ENCODE results near the gene MPPED1. TPM values are rescaled to one million over a fixed set of nuclear protein-coding genes. Genes with fewer than 3 reads are reported as not detected.
A peak's percentile ranks its signal among the peaks of the same experiment; 100 is the strongest.

Gene MPPED1
- total and polyA plus RNA-seq, 2 of the 13 experiments (the other 11 are each of a cell fraction or from before 2014, with no cell fraction given) = 0.77 TPM; not detected in 1

DNA sequence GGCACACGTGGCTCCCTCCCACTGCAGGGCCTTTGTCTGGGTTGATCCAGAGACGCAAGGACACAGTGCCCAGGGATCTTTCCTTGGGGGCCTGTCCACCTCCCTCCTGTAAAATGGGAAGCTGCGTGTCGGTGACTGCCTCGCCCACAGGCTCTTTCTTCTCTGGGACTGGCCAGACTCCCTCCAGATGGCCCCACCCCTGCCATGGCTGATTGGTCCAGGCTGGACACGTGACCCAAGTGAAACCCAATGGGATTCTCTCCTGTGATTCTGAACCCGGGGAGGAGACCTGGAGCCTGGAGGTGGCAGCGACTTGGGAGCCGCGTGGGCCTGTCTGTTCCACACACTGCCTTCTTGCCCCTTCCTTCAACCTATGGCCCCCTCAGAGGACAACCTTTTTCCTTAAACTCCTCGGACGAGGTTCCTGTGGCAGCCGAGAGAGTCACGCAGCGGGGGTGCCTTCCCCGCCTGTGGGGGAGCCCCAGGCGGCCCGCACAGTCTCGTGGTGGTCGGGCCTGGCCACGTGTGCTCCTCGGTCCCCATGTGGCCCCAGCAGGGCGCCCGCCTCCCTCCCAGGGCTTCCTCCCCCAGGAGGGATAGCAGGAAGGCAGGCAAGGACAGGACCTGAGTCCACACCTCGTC lies 12.4 kb upstream of the MPPED1 start (continued):
- TF ChIP-seq, protein P1, sequence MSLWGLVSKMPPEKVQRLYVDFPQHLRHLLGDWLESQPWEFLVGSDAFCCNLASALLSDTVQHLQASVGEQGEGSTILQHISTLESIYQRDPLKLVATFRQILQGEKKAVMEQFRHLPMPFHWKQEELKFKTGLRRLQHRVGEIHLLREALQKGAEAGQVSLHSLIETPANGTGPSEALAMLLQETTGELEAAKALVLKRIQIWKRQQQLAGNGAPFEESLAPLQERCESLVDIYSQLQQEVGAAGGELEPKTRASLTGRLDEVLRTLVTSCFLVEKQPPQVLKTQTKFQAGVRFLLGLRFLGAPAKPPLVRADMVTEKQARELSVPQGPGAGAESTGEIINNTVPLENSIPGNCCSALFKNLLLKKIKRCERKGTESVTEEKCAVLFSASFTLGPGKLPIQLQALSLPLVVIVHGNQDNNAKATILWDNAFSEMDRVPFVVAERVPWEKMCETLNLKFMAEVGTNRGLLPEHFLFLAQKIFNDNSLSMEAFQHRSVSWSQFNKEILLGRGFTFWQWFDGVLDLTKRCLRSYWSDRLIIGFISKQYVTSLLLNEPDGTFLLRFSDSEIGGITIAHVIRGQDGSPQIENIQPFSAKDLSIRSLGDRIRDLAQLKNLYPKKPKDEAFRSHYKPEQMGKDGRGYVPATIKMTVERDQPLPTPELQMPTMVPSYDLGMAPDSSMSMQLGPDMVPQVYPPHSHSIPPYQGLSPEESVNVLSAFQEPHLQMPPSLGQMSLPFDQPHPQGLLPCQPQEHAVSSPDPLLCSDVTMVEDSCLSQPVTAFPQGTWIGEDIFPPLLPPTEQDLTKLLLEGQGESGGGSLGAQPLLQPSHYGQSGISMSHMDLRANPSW (CRISPR knock-in tag; IDR thresholded peaks at IDR 0.05; ENCODE audit: borderline replicate concordance) = no peak
- TF ChIP-seq MXI1 (IDR thresholded peaks at IDR 0.05; ENCODE audit: borderline replicate concordance, low read depth, low read length) = 0 out of 3 replicates have a peak, but pooled peaks have one; percentile 12
- TF ChIP-seq MTF2 (CRISPR knock-in tag; IDR thresholded peaks at IDR 0.05; ENCODE audit: borderline replicate concordance) = no peak
- no peak for TF ChIP-seq TGIF2 (CRISPR knock-in tag; IDR thresholded peaks at IDR 0.05)
- TF ChIP-seq, protein P2, sequence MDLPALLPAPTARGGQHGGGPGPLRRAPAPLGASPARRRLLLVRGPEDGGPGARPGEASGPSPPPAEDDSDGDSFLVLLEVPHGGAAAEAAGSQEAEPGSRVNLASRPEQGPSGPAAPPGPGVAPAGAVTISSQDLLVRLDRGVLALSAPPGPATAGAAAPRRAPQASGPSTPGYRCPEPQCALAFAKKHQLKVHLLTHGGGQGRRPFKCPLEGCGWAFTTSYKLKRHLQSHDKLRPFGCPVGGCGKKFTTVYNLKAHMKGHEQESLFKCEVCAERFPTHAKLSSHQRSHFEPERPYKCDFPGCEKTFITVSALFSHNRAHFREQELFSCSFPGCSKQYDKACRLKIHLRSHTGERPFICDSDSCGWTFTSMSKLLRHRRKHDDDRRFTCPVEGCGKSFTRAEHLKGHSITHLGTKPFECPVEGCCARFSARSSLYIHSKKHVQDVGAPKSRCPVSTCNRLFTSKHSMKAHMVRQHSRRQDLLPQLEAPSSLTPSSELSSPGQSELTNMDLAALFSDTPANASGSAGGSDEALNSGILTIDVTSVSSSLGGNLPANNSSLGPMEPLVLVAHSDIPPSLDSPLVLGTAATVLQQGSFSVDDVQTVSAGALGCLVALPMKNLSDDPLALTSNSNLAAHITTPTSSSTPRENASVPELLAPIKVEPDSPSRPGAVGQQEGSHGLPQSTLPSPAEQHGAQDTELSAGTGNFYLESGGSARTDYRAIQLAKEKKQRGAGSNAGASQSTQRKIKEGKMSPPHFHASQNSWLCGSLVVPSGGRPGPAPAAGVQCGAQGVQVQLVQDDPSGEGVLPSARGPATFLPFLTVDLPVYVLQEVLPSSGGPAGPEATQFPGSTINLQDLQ (CRISPR knock-in tag; IDR thresholded peaks at IDR 0.05) = no peak
- TF ChIP-seq HOXA3 (CRISPR knock-in tag; IDR thresholded peaks at IDR 0.05) = 0 out of 2 replicates have a peak, but pooled peaks have one; percentile 4
- TF ChIP-seq MEIS2 (CRISPR knock-in tag; IDR thresholded peaks at IDR 0.05) = no peak
